Testis (tissue), 2 donors: Measurements from ENCODE around the gene FRMD8.

Experiments
- POLR2A ChIP-seq: fragments of 450-650 bp; IDR thresholded peaks from one replicate; pipeline ENCODE4 v1.6.1; 2017; ENCODE audit warnings: antibody characterized with exemption, mild to moderate bottlenecking, moderate library complexity
- TF ChIP-seq, protein P1 (sequence below), 3 experiments: fragments of 450-650 bp in 2 of 3; fragments of 200-600 bp in 1 of 3; sonication (generic) in 1 of 3; IDR thresholded peaks; one replicate each; pipeline ENCODE4 v1.5.1; 2016 to 2019; ENCODE audit warnings: antibody characterized with exemption in 3 of 3, mild to moderate bottlenecking in 2 of 3, moderate library complexity in 1 of 3

DNA sequence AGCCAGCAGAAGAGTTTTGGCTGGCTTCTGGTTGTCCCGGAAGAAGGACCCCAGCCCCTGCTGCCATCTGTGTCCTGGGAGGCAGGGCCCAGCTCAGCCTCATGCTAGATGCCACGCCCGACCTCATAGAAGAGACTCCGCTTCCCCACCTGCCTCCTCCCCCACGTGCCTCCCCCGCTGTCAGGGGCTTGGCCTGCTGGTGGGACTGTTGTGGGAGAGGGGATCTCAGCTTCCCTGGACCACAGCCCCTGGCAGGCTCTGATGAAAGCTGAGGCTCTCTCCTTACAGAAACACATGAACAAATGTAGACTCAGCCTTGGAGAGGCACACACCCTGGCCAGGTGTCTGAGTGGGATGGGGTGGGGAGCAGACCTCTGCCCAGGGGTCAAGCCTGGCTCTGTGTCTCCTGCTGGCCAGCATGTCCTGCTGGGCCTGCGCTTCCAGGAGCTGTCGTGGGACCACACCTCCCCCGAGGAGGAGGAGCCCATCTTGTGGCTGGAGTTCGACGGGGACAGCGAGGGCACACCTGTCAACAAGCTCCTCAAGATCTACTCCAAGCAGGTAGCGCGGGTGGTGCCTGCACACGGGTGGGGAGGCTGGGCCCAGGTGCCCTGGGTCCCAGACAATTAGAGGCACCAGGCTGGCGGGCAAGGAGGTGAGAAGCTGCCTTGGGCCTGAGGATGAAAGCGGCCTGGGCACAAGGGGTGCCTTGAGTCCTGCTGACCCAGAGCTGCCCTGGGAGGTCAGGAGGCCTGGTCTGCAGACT lies 14.1 kb downstream of the FRMD8 start:
- TF ChIP-seq POLR2A, result no peak
- TF ChIP-seq, protein P1, sequence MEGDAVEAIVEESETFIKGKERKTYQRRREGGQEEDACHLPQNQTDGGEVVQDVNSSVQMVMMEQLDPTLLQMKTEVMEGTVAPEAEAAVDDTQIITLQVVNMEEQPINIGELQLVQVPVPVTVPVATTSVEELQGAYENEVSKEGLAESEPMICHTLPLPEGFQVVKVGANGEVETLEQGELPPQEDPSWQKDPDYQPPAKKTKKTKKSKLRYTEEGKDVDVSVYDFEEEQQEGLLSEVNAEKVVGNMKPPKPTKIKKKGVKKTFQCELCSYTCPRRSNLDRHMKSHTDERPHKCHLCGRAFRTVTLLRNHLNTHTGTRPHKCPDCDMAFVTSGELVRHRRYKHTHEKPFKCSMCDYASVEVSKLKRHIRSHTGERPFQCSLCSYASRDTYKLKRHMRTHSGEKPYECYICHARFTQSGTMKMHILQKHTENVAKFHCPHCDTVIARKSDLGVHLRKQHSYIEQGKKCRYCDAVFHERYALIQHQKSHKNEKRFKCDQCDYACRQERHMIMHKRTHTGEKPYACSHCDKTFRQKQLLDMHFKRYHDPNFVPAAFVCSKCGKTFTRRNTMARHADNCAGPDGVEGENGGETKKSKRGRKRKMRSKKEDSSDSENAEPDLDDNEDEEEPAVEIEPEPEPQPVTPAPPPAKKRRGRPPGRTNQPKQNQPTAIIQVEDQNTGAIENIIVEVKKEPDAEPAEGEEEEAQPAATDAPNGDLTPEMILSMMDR (IDR thresholded peaks at IDR 0.05), result no peak
